ENCODE data around the gene CASQ1. TPM values are rescaled to one million over a fixed set of nuclear protein-coding genes. Genes with fewer than 3 reads are reported as not detected.

The CASQ1 gene
- total RNA-seq, 4 donors from 2014 or later: 255 to 894 (median 358) TPM

- TF ChIP-seq POLR2A (IDR thresholded peaks at IDR 0.05) (no peak), CTCF (IDR thresholded peaks at IDR 0.05 in 4 of 5, conservative IDR thresholded peaks at IDR 0.05 in 1 of 5) (no peak)
- ATAC-seq (peak; percentile 83 to 89), DNase-seq (peak; percentile 47 to 68)
- Histone ChIP-seq H3K4me3 (no peak overlapping the region), H3K4me1 (peaks cover 8 to 20% of the 10 kb centered on the region in 2 donors), H3K27ac (peak overlapping the region; percentile 58 to 78 (median 64)), H3K36me3 (no peaks in the 10 kb centered on the region), H3K9me3 (no peaks in the 10 kb centered on the region), H3K27me3 (no peaks in the 10 kb centered on the region)
- intact Hi-C loops (cut with DNase I; ENCODE audit: low total_unique reads) (loop anchor here (2.0 kb wide), 1 partner anchor 20 kb away; no protein-coding TSS in a partner anchor), in situ Hi-C loops (cut with MboI; ENCODE audit: low sequenced_read_pairs in 4 of 4) (no loop called here)
Measured at GRCh38 chr1:160168609-160169369, 21.6 kb upstream of the CASQ1 start.

GRCh38 chr1:160169553-160170399 lies 20.6 kb upstream of the CASQ1 start:
- no peak overlapping the region for H3K4me3 ChIP-seq
- in situ Hi-C loops (cut with MboI; ENCODE audit: low sequenced_read_pairs in 4 of 4) (no loop called here), intact Hi-C loops (cut with DNase I; ENCODE audit: low total_unique reads) (loop anchor here (2.0 kb wide), 1 partner anchor 19 kb away; no protein-coding TSS in a partner anchor)
- no peaks in the 10 kb centered on the region for H3K27me3 ChIP-seq
- H3K36me3 ChIP-seq: no peaks in the 10 kb centered on the region
- TF ChIP-seq POLR2A (IDR thresholded peaks at IDR 0.05) (no peak), CTCF (IDR thresholded peaks at IDR 0.05 in 4 of 5, conservative IDR thresholded peaks at IDR 0.05 in 1 of 5) (no peak)
- H3K9me3 ChIP-seq: no peaks in the 10 kb centered on the region
- H3K27ac ChIP-seq: peak overlapping the region in 1 of 4 donors; percentile 71
- peaks cover 8 to 20% of the 10 kb centered on the region in 2 donors for H3K4me1 ChIP-seq
- no peak for DNase-seq
- no peak for ATAC-seq

- Histone ChIP-seq H3K27me3 (no peaks in the 10 kb centered on the region), H3K36me3 (no peaks in the 10 kb centered on the region), H3K4me3 (no peak overlapping the region), H3K9me3 (no peaks in the 10 kb centered on the region), H3K4me1 (peaks cover 8 to 20% of the 10 kb centered on the region in 2 donors), H3K27ac (no peak overlapping the region)
- in situ Hi-C loops (cut with MboI; ENCODE audit: low sequenced_read_pairs in 4 of 4) (no loop called here), intact Hi-C loops (cut with DNase I; ENCODE audit: low total_unique reads) (no loop called here)
- DNase-seq: no peak
- ATAC-seq: no peak
- TF ChIP-seq POLR2A (IDR thresholded peaks at IDR 0.05) (no peak), CTCF (IDR thresholded peaks at IDR 0.05 in 4 of 5, conservative IDR thresholded peaks at IDR 0.05 in 1 of 5) (no peak)
Measured at GRCh38 chr1:160171354-160171753, 19.0 kb upstream of the CASQ1 start.

GRCh38 chr1:160171980-160172379 lies 18.4 kb upstream of the CASQ1 start:
- no peak overlapping the region for H3K27ac ChIP-seq
- ATAC-seq (no peak), DNase-seq (no peak)
- no peak for TF ChIP-seq POLR2A (IDR thresholded peaks at IDR 0.05)
- TF ChIP-seq CTCF (IDR thresholded peaks at IDR 0.05 in 4 of 5, conservative IDR thresholded peaks at IDR 0.05 in 1 of 5): no peak
- H3K27me3 ChIP-seq: no peaks in the 10 kb centered on the region
- intact Hi-C loops (cut with DNase I; ENCODE audit: low total_unique reads): no loop called here
- in situ Hi-C loops (cut with MboI; ENCODE audit: low sequenced_read_pairs in 4 of 4): no loop called here
- H3K4me3 ChIP-seq: no peak overlapping the region
- no peaks in the 10 kb centered on the region for H3K9me3 ChIP-seq
- no peaks in the 10 kb centered on the region for H3K36me3 ChIP-seq
- H3K4me1 ChIP-seq: peaks cover 8 to 20% of the 10 kb centered on the region in 2 donors
